Body of pancreas (tissue), 4 donors: ENCODE results near the gene CDKN1C. TPM values are rescaled to one million over a fixed set of nuclear protein-coding genes. Genes with fewer than 3 reads are reported as not detected.

ENCODE experiments used
- ATAC-seq: fragments of 150-250 bp; one replicate; pipeline ENCODE4 v1.9.1; 2016
- DNase-seq, 4 donors: peaks; one replicate each; pipeline ENCODE4 v3.0.0-alpha.2; 2019
- H3K27ac ChIP-seq, 4 donors: fragments of 200-600 bp; sonication (generic); 1 replicate in 3 of 4; 2 replicates in 1 of 4; pipeline versions ENCODE4 v1.5.1 to v1.6.1; 2016 to 2019; ENCODE audit warnings: mild to moderate bottlenecking in 1 of 4, mixed read lengths in 1 of 4, moderate library complexity in 1 of 4
- H3K27me3 ChIP-seq, 2 donors: fragments of 200-600 bp; sonication (generic); one replicate each; pipeline ENCODE4 v1.6.0; 2016; ENCODE audit warnings: mild to moderate bottlenecking in 1 of 2
- H3K36me3 ChIP-seq, 2 donors: fragments of 200-600 bp; sonication (generic); replicated peaks in 1 of 2; 2 replicates each; pipeline ENCODE4 v1.5.1; 2016; ENCODE audit warnings: low read depth in 2 of 2; ENCODE audit not compliant: insufficient read depth in 1 of 2
- H3K4me1 ChIP-seq: fragments of 200-600 bp; sonication (generic); one replicate; pipeline ENCODE4 v1.6.0; 2016
- H3K4me3 ChIP-seq, 2 donors: fragments of 200-600 bp; sonication (generic); 1 replicate in 1 of 2; 2 replicates in 1 of 2; pipeline ENCODE4 v1.5.1; 2016 to 2019
- H3K9me3 ChIP-seq, 3 donors: fragments of 200-600 bp; sonication (generic); 1 replicate in 2 of 3; 2 replicates in 1 of 3; pipeline ENCODE4 v1.5.1; 2016
- CTCF ChIP-seq, 7 experiments: fragments of 450-650 bp in 4 of 7; fragments of 200-600 bp in 3 of 7; sonication (generic) in 3 of 7; IDR thresholded peaks; one replicate each; pipeline ENCODE4 v1.5.1; 2016 to 2019; ENCODE audit warnings: antibody characterized with exemption in 7 of 7
- POLR2A ChIP-seq, 3 donors: fragments of 450-650 bp; IDR thresholded peaks; one replicate each; pipeline ENCODE4 v1.6.1; 2016; ENCODE audit warnings: antibody characterized with exemption in 3 of 3, mild to moderate bottlenecking in 2 of 3
- WGBS, 2 donors: methylation state at CpG; one replicate each; pipeline ENCODE4 v1.1.5; 2017; 5-methylcytosine and 5-hydroxymethylcytosine counted together
- intact Hi-C: fragments of 100-400 bp; cut with DNase I; formaldehyde crosslinking; loops from one replicate; pipeline ENCODE4 v1.15.1; 2023
- total RNA-seq, 2 donors: library from RNA; depleted of rRNA; stranded (reverse); fragments of >200 nt; gene quantifications; one replicate each; pipeline ENCODE4 v1.1.0, GENCODE V29; 2016

The CDKN1C gene
- total RNA-seq, 2 donors from 2014 or later = 35.3 to 231 TPM

GRCh38 chr11:2929950-2930703 lies 44.6 kb upstream of the CDKN1C start:
- TF ChIP-seq CTCF (IDR thresholded peaks at IDR 0.05) (peak in 1 of 7 experiments; percentile 0), POLR2A (IDR thresholded peaks at IDR 0.05) (no peak)
- ATAC-seq (peak; percentile 12), DNase-seq (peak; percentile 37 to 74 (median 46))
- H3K36me3 ChIP-seq = no peaks in the 10 kb centered on the region
- peak overlapping the region; percentile 47 to 77 (median 64) for H3K27ac ChIP-seq
- peaks cover 33% of the 10 kb centered on the region for H3K4me1 ChIP-seq
- 1 to 6% methylated on average over 17 to 46 of the region's 47 CpGs for whole genome bisulfite sequencing, 2 donors
- H3K4me3 ChIP-seq = no peak overlapping the region
- intact Hi-C loops = no loop called here
- H3K9me3 ChIP-seq = no peaks in the 10 kb centered on the region
- H3K27me3 ChIP-seq = peaks cover 0 to 5% of the 10 kb centered on the region in 2 donors

- WGBS, 2 donors = 1% methylated on average over 47 of the region's 48 CpGs; no CpG with 5 or more reads in 1 of the 2 donors
- peaks cover 33% of the 10 kb centered on the region for H3K4me1 ChIP-seq
- H3K36me3 ChIP-seq = no peaks in the 10 kb centered on the region
- intact Hi-C loops = no loop called here
- H3K27me3 ChIP-seq = peaks cover 0 to 5% of the 10 kb centered on the region in 2 donors
- ATAC-seq = peak; percentile 22
- TF ChIP-seq POLR2A (IDR thresholded peaks at IDR 0.05) (no peak), CTCF (IDR thresholded peaks at IDR 0.05) (no peak)
- no peak overlapping the region for H3K4me3 ChIP-seq
- peak overlapping the region; percentile 47 to 77 (median 64) for H3K27ac ChIP-seq
- peak; percentile 55 to 83 (median 72) for DNase-seq
- no peaks in the 10 kb centered on the region for H3K9me3 ChIP-seq
Observed at GRCh38 chr11:2929531-2929949, 44.0 kb upstream of the CDKN1C start.

- DNase-seq = peak; percentile 67 to 81 (median 74)
- Histone ChIP-seq H3K9me3 (no peaks in the 10 kb centered on the region), H3K27me3 (peaks cover 0 to 5% of the 10 kb centered on the region in 2 donors), H3K36me3 (no peaks in the 10 kb centered on the region), H3K27ac (peak within 1 kb of the TSS; percentile 55 to 77 (median 64)), H3K4me3 (peak within 1 kb of the TSS; percentile 15 to 52), H3K4me1 (peaks cover 33% of the 10 kb centered on the region)
- TF ChIP-seq CTCF (IDR thresholded peaks at IDR 0.05) = peak in 4 of 7 experiments; percentile 4 to 30 (median 16)
- peak; percentile 79 to 90 (median 84) for TF ChIP-seq POLR2A (IDR thresholded peaks at IDR 0.05)
- WGBS, 2 donors = 1 to 5% methylated on average over 12 to 100 of the region's 113 CpGs
- intact Hi-C loops = no loop called here
- peak; percentile 39 for ATAC-seq
Observed at GRCh38 chr11:2928605-2929530, 43.3 kb upstream of the CDKN1C start, which contains the start of gene PHLDA2. PHLDA2 (minus strand) TSS chr11:2929420; CDS start chr11:2929364, 56 bp downstream.

- Histone ChIP-seq H3K4me3 (peak overlapping the region in 1 of 2 donors; percentile 52), H3K9me3 (no peaks in the 10 kb centered on the region), H3K27ac (peak overlapping the region in 2 of 4 donors; percentile 66 to 77), H3K4me1 (peaks cover 33% of the 10 kb centered on the region), H3K27me3 (peaks cover 0 to 5% of the 10 kb centered on the region in 2 donors), H3K36me3 (no peaks in the 10 kb centered on the region)
- intact Hi-C loops = no loop called here
- ATAC-seq (no peak), DNase-seq (peak in 1 of 4 donors; percentile 39)
- 47 to 63% methylated on average over 18 to 24 of the region's 25 CpGs for WGBS, 2 donors
- no peak for TF ChIP-seq POLR2A (IDR thresholded peaks at IDR 0.05)
- no peak for TF ChIP-seq CTCF (IDR thresholded peaks at IDR 0.05)
Observed at GRCh38 chr11:2927851-2928604, 42.5 kb upstream of the CDKN1C start.
